Upper lobe of left lung (tissue), 6 donors: ENCODE measurements around the gene CHST5. TPM values are rescaled to one million over a fixed set of nuclear protein-coding genes. Genes with fewer than 3 reads are reported as not detected.
A peak's percentile ranks its signal among the peaks of the same experiment; 100 is the strongest.
"Not testable (repeated sequence)": the region's sequence is repeated elsewhere in the genome, so short reads cannot be mapped to it uniquely, and the experiment has no call there.

Source experiments
- ATAC-seq, 2 donors: fragments of 200-7000 bp; cut with Tn5 transposase; one replicate each; pipeline ENCODE4 v1.9.1; 2022; ENCODE audit warnings: mild to moderate bottlenecking in 2 of 2, moderate library complexity in 2 of 2; ENCODE audit not compliant: low FRiP score in 2 of 2
- DNase-seq, 2 donors: peaks; one replicate each; pipeline ENCODE4 v3.0.0-alpha.2; 2019 to 2020
- H3K27ac ChIP-seq, 4 donors: fragments of 200-600 bp; sonication (generic); one replicate each; pipeline ENCODE4 v1.5.1; 2016 to 2019
- H3K27me3 ChIP-seq, 4 donors: fragments of 200-600 bp; sonication (generic); one replicate each; pipeline ENCODE4 v1.5.1; 2017 to 2019
- H3K36me3 ChIP-seq, 4 donors: fragments of 200-600 bp; sonication (generic); one replicate each; pipeline ENCODE4 v1.5.1; 2016 to 2019
- H3K4me1 ChIP-seq, 4 donors: fragments of 200-600 bp; sonication (generic); one replicate each; pipeline ENCODE4 v1.5.1; 2018 to 2019
- H3K4me3 ChIP-seq, 4 donors: fragments of 200-600 bp; sonication (generic); one replicate each; pipeline ENCODE4 v1.5.1; 2017 to 2019; ENCODE audit warnings: mild to moderate bottlenecking in 2 of 4, moderate library complexity in 1 of 4
- H3K9me3 ChIP-seq, 4 donors: fragments of 200-600 bp; sonication (generic); one replicate each; pipeline ENCODE4 v1.5.1; 2018 to 2019
- EP300 ChIP-seq, 4 donors: sonication (generic); formaldehyde crosslinking; IDR thresholded peaks; one replicate each; pipeline ENCODE4 v1.5.1; 2017; ENCODE audit warnings: antibody characterized with exemption in 4 of 4, control low read depth in 2 of 4
- POLR2A ChIP-seq, 4 donors: fragments of 450-650 bp; IDR thresholded peaks; one replicate each; pipeline ENCODE4 v1.5.1; 2016 to 2017; ENCODE audit warnings: antibody characterized with exemption in 4 of 4, mild to moderate bottlenecking in 2 of 4
- POLR2AphosphoS5 ChIP-seq, 2 donors: sonication (generic); formaldehyde crosslinking; IDR thresholded peaks; one replicate each; pipeline ENCODE4 v1.5.1; 2017; ENCODE audit warnings: antibody characterized with exemption in 2 of 2
- WGBS, 2 donors: methylation state at CpG; one replicate each; pipeline ENCODE4 v1.1.5; 2017 to 2018; 5-methylcytosine and 5-hydroxymethylcytosine counted together
- total RNA-seq, 6 donors: library from RNA; depleted of rRNA in 4 of 6; stranded (reverse); fragments of >200 nt in 4 of 6; gene quantifications; one replicate each; pipeline versions ENCODE4 v1.1.0 to v1.2.1, GENCODE V29; 2016 to 2021
- TF ChIP-seq, protein P1 (sequence below), 6 experiments: fragments of 450-650 bp in 4 of 6; fragments of 200-600 bp in 2 of 6; sonication (generic) in 2 of 6; IDR thresholded peaks; one replicate each; pipeline ENCODE4 v1.5.1; 2016 to 2019; ENCODE audit warnings: antibody characterized with exemption in 6 of 6
- donor health status: DM: no; HTN: no; CAD: no; lungs with moderate emphysema.
- donor health status: DM: no; HTN: yes; CAD: no; lungs with severe emphysema.

CHST5 gene
- total RNA-seq, 6 donors from 2014 or later = 0.11 to 1.7 (median 0.51) TPM; not detected in 3

GRCh38 chr16:75527825-75528299 lies 8.0 kb downstream of the CHST5 start:
- WGBS, 2 donors = 71 to 75% methylated on average over 5 of the region's 5 CpGs
- TF ChIP-seq, protein P1, sequence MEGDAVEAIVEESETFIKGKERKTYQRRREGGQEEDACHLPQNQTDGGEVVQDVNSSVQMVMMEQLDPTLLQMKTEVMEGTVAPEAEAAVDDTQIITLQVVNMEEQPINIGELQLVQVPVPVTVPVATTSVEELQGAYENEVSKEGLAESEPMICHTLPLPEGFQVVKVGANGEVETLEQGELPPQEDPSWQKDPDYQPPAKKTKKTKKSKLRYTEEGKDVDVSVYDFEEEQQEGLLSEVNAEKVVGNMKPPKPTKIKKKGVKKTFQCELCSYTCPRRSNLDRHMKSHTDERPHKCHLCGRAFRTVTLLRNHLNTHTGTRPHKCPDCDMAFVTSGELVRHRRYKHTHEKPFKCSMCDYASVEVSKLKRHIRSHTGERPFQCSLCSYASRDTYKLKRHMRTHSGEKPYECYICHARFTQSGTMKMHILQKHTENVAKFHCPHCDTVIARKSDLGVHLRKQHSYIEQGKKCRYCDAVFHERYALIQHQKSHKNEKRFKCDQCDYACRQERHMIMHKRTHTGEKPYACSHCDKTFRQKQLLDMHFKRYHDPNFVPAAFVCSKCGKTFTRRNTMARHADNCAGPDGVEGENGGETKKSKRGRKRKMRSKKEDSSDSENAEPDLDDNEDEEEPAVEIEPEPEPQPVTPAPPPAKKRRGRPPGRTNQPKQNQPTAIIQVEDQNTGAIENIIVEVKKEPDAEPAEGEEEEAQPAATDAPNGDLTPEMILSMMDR (IDR thresholded peaks at IDR 0.05) = no peak
- no peak for TF ChIP-seq EP300 (IDR thresholded peaks at IDR 0.05)
- no peak for TF ChIP-seq POLR2AphosphoS5 (IDR thresholded peaks at IDR 0.05)
- no peak for TF ChIP-seq POLR2A (IDR thresholded peaks at IDR 0.05)
- no peaks in the 10 kb centered on the region for H3K27me3 ChIP-seq
- no peak for DNase-seq
- H3K9me3 ChIP-seq = no peaks in the 10 kb centered on the region
- H3K4me1 ChIP-seq = no peaks in the 10 kb centered on the region
- no peak overlapping the region for H3K4me3 ChIP-seq
- no peak overlapping the region for H3K27ac ChIP-seq
- H3K36me3 ChIP-seq = no peaks in the 10 kb centered on the region
- no peak for ATAC-seq

- peak in 1 of 2 donors; percentile 10 for DNase-seq
- 71 to 92% methylated on average over 5 of the region's 5 CpGs for WGBS, 2 donors
These were observed 9.7 kb downstream of the CHST5 start for GRCh38 chr16:75526032-75526790.

GRCh38 chr16:75519175-75519574 lies 16.7 kb downstream of the CHST5 start:
- no peak overlapping the region for H3K4me3 ChIP-seq
- H3K36me3 ChIP-seq = no peaks in the 10 kb centered on the region
- H3K9me3 ChIP-seq = no peaks in the 10 kb centered on the region
- WGBS, 2 donors = 91 to 94% methylated on average over 6 of the region's 6 CpGs
- TF ChIP-seq EP300 (IDR thresholded peaks at IDR 0.05) (no peak), POLR2A (IDR thresholded peaks at IDR 0.05) (no peak), POLR2AphosphoS5 (IDR thresholded peaks at IDR 0.05) (no peak)
- TF ChIP-seq, protein P1 (IDR thresholded peaks at IDR 0.05) = no peak
- no peak for ATAC-seq
- H3K4me1 ChIP-seq = peaks cover 5 to 15% (median 6%) of the 10 kb centered on the region in 4 donors
- no peaks in the 10 kb centered on the region for H3K27me3 ChIP-seq
- H3K27ac ChIP-seq = no peak overlapping the region
- no peak for DNase-seq

More at GRCh38 chr16:75526032-75526790, 9.7 kb downstream of the CHST5 start:
- ATAC-seq = no peak
- H3K27me3 ChIP-seq = no peaks in the 10 kb centered on the region
- TF ChIP-seq POLR2A (IDR thresholded peaks at IDR 0.05) = no peak
- TF ChIP-seq, protein P1 (IDR thresholded peaks at IDR 0.05) = no peak
- TF ChIP-seq POLR2AphosphoS5 (IDR thresholded peaks at IDR 0.05) = no peak
- no peak for TF ChIP-seq EP300 (IDR thresholded peaks at IDR 0.05)
- no peak overlapping the region for H3K27ac ChIP-seq
- H3K4me3 ChIP-seq = no peak overlapping the region
- no peaks in the 10 kb centered on the region for H3K9me3 ChIP-seq
- H3K36me3 ChIP-seq = no peaks in the 10 kb centered on the region
- no peaks in the 10 kb centered on the region for H3K4me1 ChIP-seq

- peak; percentile 31 to 62 for ATAC-seq
- H3K27me3 ChIP-seq, H3K9me3 ChIP-seq, H3K36me3 ChIP-seq: not testable (repeated sequence)
- Histone ChIP-seq H3K4me3 (peak overlapping the region; percentile 61 to 93 (median 70)), H3K4me1 (peaks cover 5 to 15% (median 6%) of the 10 kb centered on the region in 4 donors), H3K27ac (peak overlapping the region; percentile 88 to 96 (median 92))
- peak; percentile 55 to 91 for DNase-seq
- WGBS, 2 donors = 11 to 18% methylated on average over 22 to 30 of the region's 42 CpGs
These were observed 19.5 kb downstream of the CHST5 start for GRCh38 chr16:75516189-75516966.

DNA sequence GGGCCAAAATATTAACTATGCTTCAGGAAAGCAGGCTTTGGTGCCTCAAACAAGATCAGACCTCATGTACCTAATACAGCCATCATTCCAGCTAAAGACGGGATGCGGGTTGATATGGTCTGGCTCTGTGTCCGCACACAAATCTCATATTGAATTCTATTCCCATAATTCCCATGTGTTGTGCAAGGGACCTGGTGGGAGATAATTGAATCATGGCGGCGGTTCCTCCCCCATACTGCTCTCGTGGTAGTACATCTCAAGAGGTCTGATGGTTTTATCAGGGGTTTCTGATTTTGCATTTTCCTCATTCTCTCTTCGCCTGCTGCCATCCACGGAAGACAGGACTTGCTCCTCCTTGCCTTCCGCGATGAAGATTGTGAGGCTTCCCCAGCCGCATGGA lies 21.6 kb downstream of the CHST5 start:
- Histone ChIP-seq H3K4me1 (peaks cover 5 to 15% (median 6%) of the 10 kb centered on the region in 4 donors), H3K36me3 (no peaks in the 10 kb centered on the region), H3K4me3 (no peak overlapping the region), H3K27ac (no peak overlapping the region), H3K27me3 (no peaks in the 10 kb centered on the region), H3K9me3 (no peaks in the 10 kb centered on the region)
- 96 to 98% methylated on average over 11 of the region's 11 CpGs for WGBS, 2 donors
- no peak for DNase-seq
- no peak for ATAC-seq
- TF ChIP-seq POLR2A (IDR thresholded peaks at IDR 0.05) (no peak), EP300 (IDR thresholded peaks at IDR 0.05) (no peak), POLR2AphosphoS5 (IDR thresholded peaks at IDR 0.05) (no peak)
- TF ChIP-seq, protein P1 (IDR thresholded peaks at IDR 0.05) = no peak
